Colonic mucosa (tissue), 4 donors: Measurements from ENCODE around the gene MFSD2B. TPM values are rescaled to one million over a fixed set of nuclear protein-coding genes. Genes with fewer than 3 reads are reported as not detected.

Source experiments
- DNase-seq: peaks from one replicate; pipeline ENCODE4 v3.0.0-alpha.2; 2020
- H3K27ac ChIP-seq: fragments of 200-600 bp; one replicate; pipeline ENCODE4 v1.8.0; 2021
- H3K27me3 ChIP-seq: fragments of 200-600 bp; one replicate; pipeline ENCODE4 v1.8.0; 2021
- H3K36me3 ChIP-seq: fragments of 200-600 bp; one replicate; pipeline ENCODE4 v1.8.0; 2021
- H3K4me1 ChIP-seq: fragments of 200-600 bp; one replicate; pipeline ENCODE4 v1.8.0; 2021; ENCODE audit warnings: mild to moderate bottlenecking
- H3K4me3 ChIP-seq: fragments of 200-600 bp; one replicate; pipeline ENCODE4 v1.8.0; 2021
- H3K9ac ChIP-seq, 2 donors: one replicate each; pipeline ENCODE4 v1.7.0; 2013; ENCODE audit warnings: control low read depth in 2 of 2, low read depth in 2 of 2, low read length in 2 of 2
- H3K9me3 ChIP-seq: fragments of 200-600 bp; one replicate; pipeline ENCODE4 v1.8.0; 2021
- intact Hi-C: fragments of 100-400 bp; cut with DNase I; formaldehyde crosslinking; loops from one replicate; pipeline ENCODE4 v1.14.1; 2022
- total RNA-seq, 2 donors: library from RNA; stranded (reverse); fragmentation: NEBNext Ultra II Directional in 1 of 2; extraction: Animal tissue kit (Norgen Biotek cat#: 25700) in 1 of 2; gene quantifications; one replicate each; pipeline ENCODE4 v1.2.1, GENCODE V29; 2021
- TF ChIP-seq, protein P1 (sequence below): fragments of 200-600 bp; IDR thresholded peaks from one replicate; pipeline ENCODE4 v1.8.0; 2022; ENCODE audit warnings: antibody characterized with exemption, mild to moderate bottlenecking
- donor health status: healthy.
- donor health status: DM: no; HTN: no; CAD: no.
- donor health status: DM: no; HTN: no; CAD: no.

The MFSD2B gene
- total RNA-seq, 2 donors from 2014 or later, result 0.20 TPM; not detected in 1

DNA sequence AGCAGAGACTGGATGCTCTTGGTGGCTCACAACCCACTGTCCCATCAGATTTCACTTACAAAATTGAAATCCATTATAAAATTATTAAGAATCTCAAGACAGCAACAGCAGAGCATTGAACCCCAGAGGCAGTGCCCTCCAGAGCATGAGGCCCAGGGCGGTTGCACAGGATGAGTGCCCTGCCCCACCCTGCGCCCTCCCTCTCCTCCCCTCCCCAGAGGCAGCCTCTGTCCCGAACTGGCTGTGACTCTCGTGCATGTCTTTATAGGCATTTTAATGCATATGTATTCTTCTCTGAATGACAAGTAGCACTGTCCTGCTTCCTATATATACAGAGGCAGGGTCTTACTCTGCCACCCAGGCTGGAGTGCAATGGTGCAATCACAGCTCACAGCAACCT, 10.4 kb downstream of the MFSD2B start:
- Histone ChIP-seq H3K36me3 (no peaks in the 10 kb centered on the region), H3K27ac (no peak overlapping the region), H3K4me1 (no peaks in the 10 kb centered on the region), H3K9me3 (no peaks in the 10 kb centered on the region), H3K27me3 (no peaks in the 10 kb centered on the region), H3K4me3 (no peak overlapping the region), H3K9ac (no peak overlapping the region)
- TF ChIP-seq, protein P1, sequence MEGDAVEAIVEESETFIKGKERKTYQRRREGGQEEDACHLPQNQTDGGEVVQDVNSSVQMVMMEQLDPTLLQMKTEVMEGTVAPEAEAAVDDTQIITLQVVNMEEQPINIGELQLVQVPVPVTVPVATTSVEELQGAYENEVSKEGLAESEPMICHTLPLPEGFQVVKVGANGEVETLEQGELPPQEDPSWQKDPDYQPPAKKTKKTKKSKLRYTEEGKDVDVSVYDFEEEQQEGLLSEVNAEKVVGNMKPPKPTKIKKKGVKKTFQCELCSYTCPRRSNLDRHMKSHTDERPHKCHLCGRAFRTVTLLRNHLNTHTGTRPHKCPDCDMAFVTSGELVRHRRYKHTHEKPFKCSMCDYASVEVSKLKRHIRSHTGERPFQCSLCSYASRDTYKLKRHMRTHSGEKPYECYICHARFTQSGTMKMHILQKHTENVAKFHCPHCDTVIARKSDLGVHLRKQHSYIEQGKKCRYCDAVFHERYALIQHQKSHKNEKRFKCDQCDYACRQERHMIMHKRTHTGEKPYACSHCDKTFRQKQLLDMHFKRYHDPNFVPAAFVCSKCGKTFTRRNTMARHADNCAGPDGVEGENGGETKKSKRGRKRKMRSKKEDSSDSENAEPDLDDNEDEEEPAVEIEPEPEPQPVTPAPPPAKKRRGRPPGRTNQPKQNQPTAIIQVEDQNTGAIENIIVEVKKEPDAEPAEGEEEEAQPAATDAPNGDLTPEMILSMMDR, result no peak
- DNase-seq, result no peak
- intact Hi-C loops, result loop anchor here (5.0 kb wide), 1 partner anchor 142 kb away; no protein-coding TSS in a partner anchor

- H3K27ac ChIP-seq, result no peak overlapping the region
- H3K4me3 ChIP-seq, result no peak overlapping the region
- H3K9ac ChIP-seq, result no peak overlapping the region
- H3K4me1 ChIP-seq, result no peaks in the 10 kb centered on the region
- H3K27me3 ChIP-seq, result no peaks in the 10 kb centered on the region
- no peaks in the 10 kb centered on the region for H3K9me3 ChIP-seq
- DNase-seq, result no peak
- intact Hi-C loops, result loop anchor here (5.0 kb wide), 1 partner anchor 141 kb away; no protein-coding TSS in a partner anchor
- no peaks in the 10 kb centered on the region for H3K36me3 ChIP-seq
- TF ChIP-seq, protein P1, result peak; percentile 31
These were observed 11.5 kb downstream of the MFSD2B start for GRCh38 chr2:24021122-24021998.

DNA sequence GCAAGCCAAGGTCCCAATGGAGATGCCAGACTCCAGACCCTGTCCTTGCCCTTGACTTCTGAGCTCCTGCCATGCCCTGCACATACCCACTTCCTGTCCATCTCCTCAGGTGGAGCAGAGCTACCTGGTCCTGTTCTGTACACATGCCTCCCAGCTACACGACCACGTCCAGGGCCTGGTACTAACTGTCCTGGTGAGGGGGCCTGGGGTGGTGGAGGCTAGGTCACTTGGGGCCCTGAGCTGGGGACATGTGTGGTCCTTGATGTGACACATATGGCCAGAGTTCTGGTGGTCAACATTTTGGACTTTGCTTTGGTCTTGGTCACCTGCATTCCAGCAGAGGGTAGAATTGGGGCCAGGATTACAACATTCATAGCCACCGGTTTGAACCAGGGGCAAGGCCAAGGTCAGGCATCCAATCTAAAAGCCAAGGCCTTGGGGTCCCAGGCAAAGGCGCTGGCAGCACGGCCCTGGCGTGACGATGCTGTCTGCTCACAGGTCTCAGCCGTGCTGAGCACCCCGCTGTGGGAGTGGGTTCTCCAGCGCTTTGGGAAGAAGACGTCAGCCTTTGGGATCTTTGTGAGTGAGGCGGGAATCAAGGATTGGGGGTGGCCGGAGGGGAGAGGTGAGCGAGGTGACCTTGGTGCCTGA, 12.6 kb downstream of the MFSD2B start:
- H3K27ac ChIP-seq, result no peak overlapping the region
- no peak overlapping the region for H3K4me3 ChIP-seq
- intact Hi-C loops, result loop anchor here (5.0 kb wide), 1 partner anchor 140 kb away; no protein-coding TSS in a partner anchor
- H3K9ac ChIP-seq, result no peak overlapping the region
- H3K36me3 ChIP-seq, result no peaks in the 10 kb centered on the region
- no peaks in the 10 kb centered on the region for H3K9me3 ChIP-seq
- no peaks in the 10 kb centered on the region for H3K27me3 ChIP-seq
- DNase-seq, result no peak
- no peaks in the 10 kb centered on the region for H3K4me1 ChIP-seq
- TF ChIP-seq, protein P1, result no peak

DNA sequence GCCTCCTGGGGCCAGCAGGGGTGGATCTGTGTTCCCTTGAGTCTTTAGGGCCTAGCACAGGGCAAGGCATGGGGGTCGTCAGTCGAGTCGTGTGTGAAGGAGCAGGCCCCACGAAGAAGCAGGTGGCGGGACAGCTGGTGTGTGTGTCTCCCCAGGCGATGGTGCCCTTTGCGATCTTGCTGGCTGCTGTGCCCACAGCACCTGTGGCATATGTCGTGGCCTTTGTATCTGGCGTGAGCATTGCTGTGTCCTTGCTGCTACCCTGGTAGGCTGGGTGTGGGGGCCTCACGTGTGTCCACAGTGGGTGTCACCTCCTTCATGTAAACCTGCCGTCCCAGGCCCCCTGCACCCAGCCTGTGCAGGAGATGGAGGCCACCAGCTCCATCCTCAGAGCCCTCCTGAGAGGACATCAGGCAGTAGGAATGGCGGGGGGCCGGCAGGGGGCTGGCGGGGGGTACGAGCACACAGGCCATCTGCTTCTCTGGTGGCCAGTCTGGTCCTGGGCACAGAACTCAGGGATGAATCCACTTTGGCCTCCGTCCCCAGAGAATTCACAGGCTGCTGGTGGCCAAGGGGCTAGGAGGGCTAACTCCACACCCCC, 13.2 kb downstream of the MFSD2B start:
- TF ChIP-seq, protein P1, result no peak
- no peak for DNase-seq
- Histone ChIP-seq H3K4me3 (no peak overlapping the region), H3K27me3 (no peaks in the 10 kb centered on the region), H3K27ac (no peak overlapping the region), H3K36me3 (no peaks in the 10 kb centered on the region), H3K9ac (no peak overlapping the region), H3K4me1 (no peaks in the 10 kb centered on the region), H3K9me3 (no peaks in the 10 kb centered on the region)
- intact Hi-C loops, result loop anchor here (5.0 kb wide), 1 partner anchor 139 kb away; no protein-coding TSS in a partner anchor

DNA sequence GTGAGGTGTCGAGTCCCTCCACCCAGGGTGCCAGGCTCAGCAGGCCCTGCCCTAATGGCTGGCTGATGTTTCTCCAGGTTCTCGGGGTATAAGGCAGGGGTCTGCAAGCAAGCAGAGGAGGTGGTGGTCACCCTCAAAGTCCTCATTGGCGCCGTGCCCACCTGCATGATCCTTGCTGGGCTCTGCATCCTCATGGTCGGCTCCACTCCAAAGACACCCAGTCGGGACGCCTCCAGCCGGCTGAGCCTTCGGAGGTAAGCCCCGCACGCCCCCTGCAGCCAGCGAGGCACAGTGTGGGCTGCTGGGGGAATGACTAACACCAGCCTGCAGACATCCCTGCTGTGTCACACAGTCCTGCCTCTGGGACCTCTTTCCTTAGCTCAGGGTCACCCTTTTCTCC, 14.1 kb downstream of the MFSD2B start:
- TF ChIP-seq, protein P1, result no peak
- H3K9me3 ChIP-seq, result no peaks in the 10 kb centered on the region
- no peaks in the 10 kb centered on the region for H3K4me1 ChIP-seq
- H3K9ac ChIP-seq, result no peak overlapping the region
- H3K27me3 ChIP-seq, result no peaks in the 10 kb centered on the region
- no peak for DNase-seq
- intact Hi-C loops, result loop anchor here (5.0 kb wide), 1 partner anchor 138 kb away; no protein-coding TSS in a partner anchor
- no peak overlapping the region for H3K4me3 ChIP-seq
- H3K27ac ChIP-seq, result no peak overlapping the region
- no peaks in the 10 kb centered on the region for H3K36me3 ChIP-seq
